Ishikawa (cell line): ENCODE data around the gene KCNQ5.

Source experiments
- CREB1 ChIP-seq: IDR thresholded peaks from 2 replicates; pipeline ENCODE4 v1.6.1; 2012; ENCODE audit warnings: low read depth
- RAD21 ChIP-seq: IDR thresholded peaks from 2 replicates; pipeline ENCODE4 v1.6.1; 2012; ENCODE audit warnings: low read depth
- TF ChIP-seq, protein P1 (sequence below): IDR thresholded peaks from 2 replicates; pipeline ENCODE4 v1.6.1; 2012; ENCODE audit warnings: low read depth, mild to moderate bottlenecking

- TF ChIP-seq RAD21, result no peak
- TF ChIP-seq, protein P1, sequence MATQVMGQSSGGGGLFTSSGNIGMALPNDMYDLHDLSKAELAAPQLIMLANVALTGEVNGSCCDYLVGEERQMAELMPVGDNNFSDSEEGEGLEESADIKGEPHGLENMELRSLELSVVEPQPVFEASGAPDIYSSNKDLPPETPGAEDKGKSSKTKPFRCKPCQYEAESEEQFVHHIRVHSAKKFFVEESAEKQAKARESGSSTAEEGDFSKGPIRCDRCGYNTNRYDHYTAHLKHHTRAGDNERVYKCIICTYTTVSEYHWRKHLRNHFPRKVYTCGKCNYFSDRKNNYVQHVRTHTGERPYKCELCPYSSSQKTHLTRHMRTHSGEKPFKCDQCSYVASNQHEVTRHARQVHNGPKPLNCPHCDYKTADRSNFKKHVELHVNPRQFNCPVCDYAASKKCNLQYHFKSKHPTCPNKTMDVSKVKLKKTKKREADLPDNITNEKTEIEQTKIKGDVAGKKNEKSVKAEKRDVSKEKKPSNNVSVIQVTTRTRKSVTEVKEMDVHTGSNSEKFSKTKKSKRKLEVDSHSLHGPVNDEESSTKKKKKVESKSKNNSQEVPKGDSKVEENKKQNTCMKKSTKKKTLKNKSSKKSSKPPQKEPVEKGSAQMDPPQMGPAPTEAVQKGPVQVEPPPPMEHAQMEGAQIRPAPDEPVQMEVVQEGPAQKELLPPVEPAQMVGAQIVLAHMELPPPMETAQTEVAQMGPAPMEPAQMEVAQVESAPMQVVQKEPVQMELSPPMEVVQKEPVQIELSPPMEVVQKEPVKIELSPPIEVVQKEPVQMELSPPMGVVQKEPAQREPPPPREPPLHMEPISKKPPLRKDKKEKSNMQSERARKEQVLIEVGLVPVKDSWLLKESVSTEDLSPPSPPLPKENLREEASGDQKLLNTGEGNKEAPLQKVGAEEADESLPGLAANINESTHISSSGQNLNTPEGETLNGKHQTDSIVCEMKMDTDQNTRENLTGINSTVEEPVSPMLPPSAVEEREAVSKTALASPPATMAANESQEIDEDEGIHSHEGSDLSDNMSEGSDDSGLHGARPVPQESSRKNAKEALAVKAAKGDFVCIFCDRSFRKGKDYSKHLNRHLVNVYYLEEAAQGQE, result no peak
- TF ChIP-seq CREB1, result no peak
Observed at GRCh38 chr6:73151732-73152131, 529.9 kb downstream of the KCNQ5 start.
